Memory B cell (primary cell): ENCODE data around the gene ARHGAP4.
A peak's percentile ranks its signal among the peaks of the same experiment; 100 is the strongest.

ENCODE experiments used
- ATAC-seq: fragments of 150-1000 bp; cut with Tn5 transposase; 2 replicates; pipeline ENCODE4 v1.10.0; 2021; ENCODE audit warnings: low read depth, mild to moderate bottlenecking, moderate library complexity
- DNase-seq, 2 donors: peaks; one replicate each; pipeline ENCODE4 v3.0.0; 2022; ENCODE audit warnings: low spot score in 2 of 2
- H3K27ac Mint-ChIP-seq: one replicate; pipeline ENCODE4 v1.8.0; 2022; ENCODE audit warnings: mild to moderate bottlenecking, moderate library complexity, mixed read lengths
- H3K27me3 Mint-ChIP-seq: one replicate; pipeline ENCODE4 v1.8.0; 2022; ENCODE audit warnings: mixed read lengths
- H3K36me3 Mint-ChIP-seq: one replicate; pipeline ENCODE4 v1.8.0; 2022; ENCODE audit warnings: mild to moderate bottlenecking, mixed read lengths
- H3K4me1 Mint-ChIP-seq: one replicate; pipeline ENCODE4 v1.8.0; 2022; ENCODE audit warnings: mixed read lengths
- H3K4me3 Mint-ChIP-seq: one replicate; pipeline ENCODE4 v1.8.0; 2022; ENCODE audit warnings: mild to moderate bottlenecking, moderate library complexity, mixed read lengths
- H3K9me3 Mint-ChIP-seq: one replicate; pipeline ENCODE4 v1.8.0; 2022; ENCODE audit warnings: mixed read lengths

Gene ARHGAP4

DNA sequence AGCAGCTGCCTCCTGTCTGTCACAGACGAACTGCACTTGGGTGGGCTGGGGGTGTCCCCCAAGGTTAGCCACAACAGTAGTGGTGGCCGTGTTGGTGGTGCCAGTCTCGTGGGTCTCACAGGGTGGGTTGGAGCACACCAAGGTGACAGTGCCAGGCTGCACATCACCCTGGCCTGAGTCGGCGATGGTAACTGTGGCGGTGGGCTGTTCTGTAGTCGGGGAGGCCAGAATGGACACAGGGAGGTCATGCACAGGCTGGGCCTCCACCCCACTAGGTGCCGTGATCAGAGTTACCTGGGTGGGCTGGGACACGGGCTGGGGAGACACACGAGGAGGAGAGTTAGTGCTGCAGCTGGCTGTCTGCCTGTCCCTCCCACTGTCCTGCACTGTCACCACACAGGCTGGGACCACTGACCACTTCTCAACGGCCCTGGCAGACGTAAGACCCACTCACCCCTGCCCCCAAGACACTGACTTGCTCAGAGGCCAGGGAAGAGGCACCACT is 29.2 kb upstream of the ARHGAP4 start:
- Mint-ChIP-seq H3K4me3 (no peak overlapping the region), H3K27ac (no peak overlapping the region), H3K4me1 (peaks cover 3% of the 10 kb centered on the region), H3K27me3 (no peaks in the 10 kb centered on the region), H3K9me3 (no peaks in the 10 kb centered on the region), H3K36me3 (peaks cover 4% of the 10 kb centered on the region)
- no peak for ATAC-seq
- no peak for DNase-seq

DNA sequence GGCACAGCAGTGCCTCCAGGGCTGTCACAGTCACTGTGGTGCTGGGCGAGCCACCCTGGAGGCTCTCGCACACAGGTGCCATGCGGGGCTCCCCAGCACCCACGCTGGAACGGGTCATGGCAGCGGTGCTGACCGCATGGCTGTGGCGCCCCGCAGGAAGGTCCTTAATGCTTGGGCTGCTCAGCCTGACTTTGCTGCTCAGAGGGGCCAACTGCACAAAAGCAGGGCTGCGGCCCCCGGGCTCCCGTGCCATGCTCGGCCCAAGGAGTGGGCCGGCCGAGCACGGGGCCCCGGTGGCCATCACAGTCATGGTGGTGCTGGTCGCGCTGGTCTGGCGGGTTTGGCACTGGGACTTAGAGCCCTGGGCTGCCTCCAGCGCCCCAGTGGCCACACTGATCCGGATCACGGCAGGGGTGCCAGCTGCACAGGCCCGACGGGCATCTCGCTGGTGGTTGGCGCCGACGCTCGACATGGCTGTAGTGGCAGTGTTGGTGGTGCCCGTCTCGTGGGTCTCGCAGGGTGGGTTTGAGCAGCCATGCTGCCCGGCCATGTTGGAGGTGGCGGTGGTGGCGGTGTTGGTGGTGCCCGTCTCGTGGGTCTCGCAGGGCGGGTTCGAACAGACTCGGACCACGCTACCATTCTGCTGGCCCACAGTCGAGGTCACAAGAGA is 28.6 kb upstream of the ARHGAP4 start:
- Mint-ChIP-seq H3K27me3 (no peaks in the 10 kb centered on the region), H3K36me3 (peaks cover 4% of the 10 kb centered on the region), H3K27ac (no peak overlapping the region), H3K4me3 (no peak overlapping the region), H3K4me1 (peaks cover 3% of the 10 kb centered on the region), H3K9me3 (no peaks in the 10 kb centered on the region)
- ATAC-seq (no peak), DNase-seq (no peak)

GRCh38 chrX:153953892-153954557 is 28.0 kb upstream of the ARHGAP4 start:
- Mint-ChIP-seq H3K4me1 (peaks cover 3% of the 10 kb centered on the region), H3K4me3 (no peak overlapping the region), H3K27ac (no peak overlapping the region), H3K9me3 (no peaks in the 10 kb centered on the region), H3K36me3 (peaks cover 4% of the 10 kb centered on the region), H3K27me3 (no peaks in the 10 kb centered on the region)
- ATAC-seq (no peak), DNase-seq (no peak)

DNA sequence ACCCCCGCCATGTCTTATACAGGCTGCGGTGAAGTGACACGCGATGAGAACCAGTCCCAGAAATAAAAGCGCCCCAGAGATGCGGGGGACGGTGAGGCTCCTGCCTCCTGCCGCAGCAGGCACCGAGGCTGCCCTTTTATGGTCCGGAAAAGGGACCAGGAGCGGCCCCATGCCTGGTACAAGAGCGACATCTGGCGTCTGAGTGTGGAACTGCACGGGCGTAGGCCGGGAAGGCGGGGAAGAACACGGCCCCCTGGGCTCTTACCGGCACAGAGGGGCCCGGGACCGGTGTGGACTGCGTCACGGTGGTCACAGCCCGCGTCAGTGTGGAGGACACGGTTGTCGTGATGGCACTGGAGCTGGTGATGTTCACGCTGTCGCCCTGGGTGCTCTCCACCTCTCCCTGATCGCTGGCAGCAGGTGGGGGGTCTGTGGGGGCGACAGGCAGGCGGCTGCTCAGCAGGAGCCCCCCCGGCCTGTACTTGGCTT is 27.3 kb upstream of the ARHGAP4 start:
- DNase-seq, result peak; percentile 73 to 91
- H3K9me3 Mint-ChIP-seq, result no peaks in the 10 kb centered on the region
- H3K36me3 Mint-ChIP-seq, result peaks cover 4% of the 10 kb centered on the region
- H3K4me3 Mint-ChIP-seq, result no peak overlapping the region
- no peaks in the 10 kb centered on the region for H3K27me3 Mint-ChIP-seq
- H3K27ac Mint-ChIP-seq, result peak overlapping the region; percentile 75
- ATAC-seq, result peak; percentile 73
- peaks cover 3% of the 10 kb centered on the region for H3K4me1 Mint-ChIP-seq

- no peak overlapping the region for H3K4me3 Mint-ChIP-seq
- no peaks in the 10 kb centered on the region for H3K9me3 Mint-ChIP-seq
- H3K27me3 Mint-ChIP-seq, result no peaks in the 10 kb centered on the region
- H3K36me3 Mint-ChIP-seq, result peaks cover 5% of the 10 kb centered on the region
- peaks cover 4% of the 10 kb centered on the region for H3K4me1 Mint-ChIP-seq
- DNase-seq, result no peak
- no peak for ATAC-seq
- no peak overlapping the region for H3K27ac Mint-ChIP-seq
Observed at GRCh38 chrX:153952373-153953026, 26.4 kb upstream of the ARHGAP4 start.

GRCh38 chrX:153951683-153952372 is 25.8 kb upstream of the ARHGAP4 start:
- ATAC-seq, result no peak
- Mint-ChIP-seq H3K4me3 (no peak overlapping the region), H3K4me1 (peaks cover 7% of the 10 kb centered on the region), H3K36me3 (peaks cover 6% of the 10 kb centered on the region), H3K27ac (no peak overlapping the region), H3K9me3 (no peaks in the 10 kb centered on the region), H3K27me3 (no peaks in the 10 kb centered on the region)
- DNase-seq, result no peak

- Mint-ChIP-seq H3K36me3 (peaks cover 5% of the 10 kb centered on the region), H3K27me3 (no peaks in the 10 kb centered on the region), H3K9me3 (no peaks in the 10 kb centered on the region), H3K4me1 (peaks cover 7% of the 10 kb centered on the region), H3K27ac (no peak overlapping the region), H3K4me3 (no peak overlapping the region)
- ATAC-seq (no peak), DNase-seq (no peak)
Observed at GRCh38 chrX:153950127-153950526, 24.1 kb upstream of the ARHGAP4 start.

GRCh38 chrX:153948847-153949805 is 23.1 kb upstream of the ARHGAP4 start:
- ATAC-seq, result no peak
- Mint-ChIP-seq H3K4me3 (no peak overlapping the region), H3K27me3 (no peaks in the 10 kb centered on the region), H3K9me3 (no peaks in the 10 kb centered on the region), H3K27ac (no peak overlapping the region), H3K36me3 (peaks cover 2% of the 10 kb centered on the region), H3K4me1 (peaks cover 10% of the 10 kb centered on the region)
- no peak for DNase-seq

- Mint-ChIP-seq H3K36me3 (peaks cover 2% of the 10 kb centered on the region), H3K27ac (no peak overlapping the region), H3K4me3 (no peak overlapping the region), H3K9me3 (no peaks in the 10 kb centered on the region), H3K4me1 (peaks cover 7% of the 10 kb centered on the region), H3K27me3 (no peaks in the 10 kb centered on the region)
- DNase-seq, result no peak
- no peak for ATAC-seq
Observed at GRCh38 chrX:153948002-153948466, 22.0 kb upstream of the ARHGAP4 start.

DNA sequence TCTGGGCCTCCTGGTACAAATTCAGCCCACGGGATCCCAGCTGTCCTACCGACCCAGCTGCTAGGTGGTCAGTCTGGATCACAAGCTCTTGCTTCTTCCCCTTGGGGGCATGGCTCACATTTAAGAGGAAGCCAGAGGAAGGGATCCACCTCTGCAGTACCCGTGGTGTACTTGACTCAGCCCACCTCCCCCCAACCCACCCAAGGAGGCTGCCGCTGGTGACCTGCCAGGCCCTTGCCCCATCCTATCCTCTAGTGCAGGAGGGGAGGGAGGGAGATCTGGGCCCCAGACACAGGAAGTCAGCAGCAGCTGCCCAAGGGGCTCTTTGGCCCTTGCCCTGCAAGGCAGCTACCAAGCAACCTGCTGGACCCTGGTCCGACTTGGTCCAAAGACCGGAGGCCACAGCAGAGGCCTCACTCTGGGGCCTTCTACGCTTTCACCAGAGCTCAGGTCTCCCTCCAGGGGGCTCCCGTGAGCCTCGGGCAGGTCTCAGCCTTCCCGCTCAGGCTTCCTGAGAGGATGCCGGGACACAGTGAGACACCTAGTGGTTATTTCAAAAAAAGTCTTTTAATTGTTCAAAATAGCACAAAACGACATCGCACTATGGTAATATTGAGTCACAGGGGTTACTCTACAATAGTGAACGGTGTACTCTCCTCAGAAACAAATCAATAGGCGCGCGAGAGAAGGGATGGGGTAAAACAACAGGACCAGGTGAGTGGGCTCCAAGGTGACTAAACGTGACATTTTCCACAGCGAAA is 21.1 kb upstream of the ARHGAP4 start:
- Mint-ChIP-seq H3K4me1 (peaks cover 7% of the 10 kb centered on the region), H3K36me3 (peaks cover 2% of the 10 kb centered on the region), H3K4me3 (no peak overlapping the region), H3K27me3 (no peaks in the 10 kb centered on the region), H3K9me3 (no peaks in the 10 kb centered on the region), H3K27ac (peak overlapping the region; percentile 92)
- ATAC-seq (peak; percentile 86), DNase-seq (peak; percentile 70 to 72)

DNA sequence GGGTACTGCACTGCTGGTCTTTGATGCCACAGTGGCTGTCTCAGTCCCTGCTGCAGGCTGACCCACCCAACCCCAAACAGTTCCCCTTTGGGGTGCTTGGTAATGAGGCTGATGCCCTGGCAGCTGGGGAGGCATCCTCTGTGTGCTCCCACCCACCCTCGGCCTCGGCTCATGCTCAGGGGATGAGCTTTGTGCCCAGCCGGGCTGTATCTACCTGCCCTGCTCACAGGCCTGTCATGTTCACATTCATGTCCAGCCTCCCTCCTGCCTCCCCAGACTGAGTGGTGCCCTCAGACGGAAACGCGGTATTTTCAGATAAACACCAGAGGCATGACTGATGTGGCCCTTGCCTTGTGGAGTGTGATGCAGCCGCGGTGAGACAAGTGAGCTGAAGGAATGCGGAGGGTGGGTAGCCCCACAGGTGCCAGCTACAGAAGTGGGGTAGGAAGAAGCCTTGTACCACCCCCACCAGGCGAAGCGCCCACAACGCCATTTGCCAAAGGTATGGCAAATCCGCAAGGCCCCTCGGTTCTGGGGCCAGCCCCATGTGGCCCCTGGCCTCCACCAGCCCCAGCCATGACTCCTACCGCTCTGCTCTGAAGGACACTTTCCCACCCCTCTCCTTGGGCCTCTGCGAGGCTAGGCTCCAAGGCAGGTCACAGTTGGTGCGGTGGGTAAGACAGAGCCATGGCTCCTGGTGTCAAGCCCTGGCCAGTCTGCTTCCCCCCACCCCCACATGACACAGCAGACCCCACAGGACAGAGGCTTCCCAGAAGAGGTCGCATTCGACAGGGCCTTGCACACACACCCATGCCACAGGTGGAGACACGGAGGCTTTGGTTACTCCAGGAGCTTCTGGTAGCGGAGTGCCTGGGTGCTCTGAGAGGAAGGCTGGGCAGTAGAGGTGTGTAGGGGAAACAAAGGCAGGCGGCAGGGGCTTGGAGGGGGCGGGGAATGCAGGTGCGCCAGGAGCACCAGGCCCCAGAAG is 20.2 kb upstream of the ARHGAP4 start:
- DNase-seq (no peak), ATAC-seq (no peak)
- Mint-ChIP-seq H3K27ac (no peak overlapping the region), H3K4me1 (peaks cover 7% of the 10 kb centered on the region), H3K36me3 (peaks cover 2% of the 10 kb centered on the region), H3K9me3 (no peaks in the 10 kb centered on the region), H3K4me3 (no peak overlapping the region), H3K27me3 (no peaks in the 10 kb centered on the region)

DNA sequence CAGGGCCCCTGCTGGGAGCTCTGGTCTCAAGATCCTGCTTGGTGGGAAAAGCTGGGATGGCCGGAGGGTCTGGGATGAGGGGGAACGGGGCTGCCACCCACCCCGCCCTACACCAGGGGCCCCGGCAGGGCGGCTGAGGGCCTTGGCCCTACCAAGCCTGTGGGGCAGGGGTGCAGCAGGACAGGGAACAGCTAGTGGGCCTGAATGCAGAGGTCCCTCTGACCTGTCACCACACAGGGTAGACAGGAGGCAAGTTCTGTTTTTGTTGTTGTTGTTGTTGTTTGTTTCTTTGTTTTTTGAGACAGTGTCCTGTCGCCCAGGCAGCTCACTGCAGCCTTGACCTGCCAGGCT is 18.7 kb upstream of the ARHGAP4 start:
- H3K27ac Mint-ChIP-seq, result peak overlapping the region; percentile 92
- no peaks in the 10 kb centered on the region for H3K9me3 Mint-ChIP-seq
- ATAC-seq (peak; percentile 16), DNase-seq (no peak)
- no peaks in the 10 kb centered on the region for H3K27me3 Mint-ChIP-seq
- H3K36me3 Mint-ChIP-seq, result peaks cover 2% of the 10 kb centered on the region
- H3K4me1 Mint-ChIP-seq, result peaks cover 7% of the 10 kb centered on the region
- H3K4me3 Mint-ChIP-seq, result peak overlapping the region; percentile 62
